Neutrophil (primary cell): ENCODE results near the gene THSD4.

ENCODE experiments used
- H3K27ac ChIP-seq: fragments of 200-600 bp; sonication (generic); 2 replicates; pipeline ENCODE4 v1.5.1; 2016; ENCODE audit warnings: mild to moderate bottlenecking, moderate library complexity
- H3K27me3 ChIP-seq: fragments of 200-600 bp; sonication (generic); 2 replicates; pipeline ENCODE4 v1.6.0; 2016; ENCODE audit warnings: mild to moderate bottlenecking
- H3K36me3 ChIP-seq: fragments of 200-600 bp; sonication (generic); 2 replicates; pipeline ENCODE4 v1.5.1; 2017
- H3K4me1 ChIP-seq, 2 experiments: fragments of 200-600 bp in 1 of 2; sonication (generic) in 1 of 2; 1 replicate in 1 of 2; 2 replicates in 1 of 2; pipeline versions ENCODE4 v1.5.1 to v1.6.1; 2013 to 2016; ENCODE audit warnings: low read depth in 1 of 2, low read length in 1 of 2, mild to moderate bottlenecking in 1 of 2, moderate library complexity in 1 of 2; ENCODE audit not compliant: control insufficient read depth in 1 of 2, insufficient read depth in 1 of 2
- H3K4me3 ChIP-seq, 2 experiments: fragments of 200-600 bp in 1 of 2; sonication (generic) in 1 of 2; 1 replicate in 1 of 2; 2 replicates in 1 of 2; pipeline ENCODE4 v1.5.1; 2013 to 2016; ENCODE audit warnings: low read depth in 1 of 2, low read length in 1 of 2, mild to moderate bottlenecking in 1 of 2, moderate library complexity in 1 of 2
- H3K9me3 ChIP-seq: fragments of 200-600 bp; sonication (generic); 2 replicates; pipeline ENCODE4 v1.5.1; 2016
- CTCF ChIP-seq: fragments of 200-600 bp; sonication (generic); IDR thresholded peaks from 2 replicates; pipeline ENCODE4 v1.5.1; 2016; ENCODE audit warnings: antibody characterized with exemption

Gene THSD4

GRCh38 chr15:71712182-71712581, 596.9 kb downstream of the THSD4 start:
- TF ChIP-seq CTCF: no peak
- peaks cover 30% of the 10 kb centered on the region for H3K27me3 ChIP-seq
- H3K36me3 ChIP-seq: no peaks in the 10 kb centered on the region
- H3K27ac ChIP-seq: no peak overlapping the region
- no peaks in the 10 kb centered on the region for H3K4me1 ChIP-seq
- no peak overlapping the region for H3K4me3 ChIP-seq
- no peaks in the 10 kb centered on the region for H3K9me3 ChIP-seq

DNA sequence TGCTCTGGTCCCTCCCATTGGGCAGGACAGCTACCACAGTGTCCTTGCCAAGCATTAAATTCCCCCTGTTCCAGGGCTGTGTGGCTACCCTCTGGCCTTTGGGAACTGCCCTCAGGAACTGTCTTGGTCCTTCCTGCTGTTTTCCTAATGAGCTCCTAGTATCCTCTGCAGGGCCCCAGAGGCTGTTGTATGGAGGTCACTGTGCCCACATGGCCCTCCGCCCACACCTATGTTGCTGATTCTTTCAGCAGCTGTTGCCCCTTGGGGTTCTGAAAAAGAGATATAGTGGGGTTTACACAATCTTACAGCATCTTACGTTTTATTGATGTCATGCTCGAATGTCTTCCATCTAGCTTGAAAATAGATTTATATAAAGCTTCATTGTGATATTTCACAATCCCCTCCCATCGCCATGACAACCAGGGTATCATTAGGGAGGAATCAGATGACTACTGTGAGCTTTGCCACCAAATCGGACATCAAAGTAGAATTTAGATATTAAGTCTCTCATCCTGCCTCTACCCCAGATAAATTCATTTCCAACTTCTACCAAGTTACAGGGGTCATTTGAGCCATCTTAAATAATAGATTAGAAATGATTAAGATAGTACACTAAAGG, 598.0 kb downstream of the THSD4 start:
- H3K27ac ChIP-seq: no peak overlapping the region
- H3K9me3 ChIP-seq: no peaks in the 10 kb centered on the region
- no peaks in the 10 kb centered on the region for H3K36me3 ChIP-seq
- H3K4me3 ChIP-seq: no peak overlapping the region
- peaks cover 23% of the 10 kb centered on the region for H3K27me3 ChIP-seq
- no peaks in the 10 kb centered on the region for H3K4me1 ChIP-seq
- no peak for TF ChIP-seq CTCF

DNA sequence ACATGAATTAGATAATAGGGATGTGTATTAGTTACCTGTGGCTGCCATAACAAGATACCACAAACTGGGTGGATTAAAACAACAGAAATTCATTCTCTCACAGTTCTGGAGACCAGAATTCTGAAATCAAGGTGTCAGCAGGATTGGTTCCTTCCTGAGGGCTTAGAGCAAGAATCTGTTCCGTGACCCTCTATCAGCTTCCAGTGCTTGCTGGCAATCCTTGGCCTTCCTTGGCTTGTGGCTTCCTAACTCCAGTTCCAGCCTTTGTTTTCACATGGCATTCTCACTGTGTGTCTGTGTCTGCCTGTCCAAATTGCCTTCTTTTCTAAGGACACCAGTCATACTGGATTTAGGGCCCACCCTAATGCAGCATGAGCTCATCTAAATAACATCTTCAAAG, 600.6 kb downstream of the THSD4 start:
- no peaks in the 10 kb centered on the region for H3K4me1 ChIP-seq
- TF ChIP-seq CTCF: no peak
- H3K27me3 ChIP-seq: peaks cover 15% of the 10 kb centered on the region
- no peaks in the 10 kb centered on the region for H3K9me3 ChIP-seq
- H3K4me3 ChIP-seq: no peak overlapping the region
- no peak overlapping the region for H3K27ac ChIP-seq
- no peaks in the 10 kb centered on the region for H3K36me3 ChIP-seq

- H3K9me3 ChIP-seq: no peaks in the 10 kb centered on the region
These were observed 601.7 kb downstream of the THSD4 start for GRCh38 chr15:71716990-71717389.

DNA sequence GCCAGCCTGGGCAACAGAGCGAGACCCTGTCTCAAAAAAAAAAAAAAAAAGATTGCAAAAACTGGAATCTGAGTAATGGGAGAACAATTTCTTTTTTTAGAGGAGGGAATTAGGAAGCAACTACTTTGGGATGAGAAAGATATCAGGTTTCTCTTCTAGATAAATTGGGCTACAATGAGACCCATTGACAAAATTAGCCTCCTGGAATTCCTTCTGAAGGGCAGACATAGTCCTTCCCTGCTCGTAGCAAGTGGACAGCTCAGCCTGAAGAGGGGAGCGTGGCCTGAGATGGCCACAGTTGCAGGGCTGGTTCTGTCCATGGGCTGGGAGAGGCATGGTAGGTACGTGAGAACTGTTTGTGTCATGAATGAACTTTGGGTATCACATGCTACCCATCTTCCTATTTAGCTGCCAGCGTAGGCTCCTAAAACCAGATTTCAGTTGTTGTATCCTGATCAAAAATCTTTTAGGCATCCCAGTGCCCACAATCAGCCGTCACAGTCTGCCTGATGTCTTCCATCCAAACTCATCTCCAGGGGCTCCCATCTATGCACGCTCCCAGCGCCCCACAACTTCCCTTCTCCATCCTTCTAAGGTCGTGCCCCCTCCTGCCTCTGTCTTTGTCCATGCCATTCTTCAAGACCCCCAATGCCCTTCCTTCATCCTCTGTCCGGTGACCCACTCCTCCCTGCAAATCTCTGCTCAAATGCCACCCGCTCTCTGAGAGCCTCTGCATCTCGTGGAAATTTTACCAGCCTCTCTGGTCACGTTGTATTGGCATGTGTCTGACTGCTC, 603.0 kb downstream of the THSD4 start:
- Histone ChIP-seq H3K9me3 (no peaks in the 10 kb centered on the region), H3K4me1 (no peaks in the 10 kb centered on the region), H3K36me3 (no peaks in the 10 kb centered on the region), H3K4me3 (no peak overlapping the region), H3K27me3 (peaks cover 3% of the 10 kb centered on the region), H3K27ac (no peak overlapping the region)
- TF ChIP-seq CTCF: no peak

More at GRCh38 chr15:71716990-71717389, 601.7 kb downstream of the THSD4 start:
- Histone ChIP-seq H3K27me3 (peaks cover 11% of the 10 kb centered on the region), H3K4me1 (no peaks in the 10 kb centered on the region), H3K27ac (no peak overlapping the region), H3K4me3 (no peak overlapping the region), H3K36me3 (no peaks in the 10 kb centered on the region)
- TF ChIP-seq CTCF: no peak
